GM19468 (cell line): ENCODE results near the gene CDK1.

Source experiments
- ATAC-seq: cut with Tn5 transposase; IDR thresholded peaks from one replicate; pipeline ENCODE4 v1.9.1; 2021; ENCODE audit warnings: mild to moderate bottlenecking, moderate library complexity, moderate number of reproducible peaks; ENCODE audit not compliant: unreplicated experiment; ENCODE audit errors: extremely low read depth

Gene CDK1

DNA sequence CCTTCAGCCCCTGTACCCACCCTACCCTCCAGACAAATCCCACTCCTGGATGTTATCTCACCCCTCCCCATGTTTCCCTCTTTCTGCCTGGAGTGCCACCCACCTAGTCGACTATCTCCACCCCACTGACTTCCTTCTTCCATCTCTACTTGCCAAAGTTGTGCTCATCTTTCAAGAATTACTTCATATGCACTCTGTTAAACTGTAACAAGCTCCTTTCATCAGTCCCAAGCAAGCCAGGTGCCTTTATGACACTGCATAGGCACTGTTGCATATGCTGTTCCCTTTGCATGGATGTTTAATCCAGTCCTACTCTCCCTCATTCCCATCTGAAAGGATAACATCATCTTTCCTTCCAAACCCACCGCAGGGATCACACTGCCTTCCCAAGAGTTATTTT is 8.9 kb upstream of the CDK1 start:
- ATAC-seq = no peak

- no peak for ATAC-seq
Measured at GRCh38 chr10:60777696-60778213, 523 bp upstream of the CDK1 start.

DNA sequence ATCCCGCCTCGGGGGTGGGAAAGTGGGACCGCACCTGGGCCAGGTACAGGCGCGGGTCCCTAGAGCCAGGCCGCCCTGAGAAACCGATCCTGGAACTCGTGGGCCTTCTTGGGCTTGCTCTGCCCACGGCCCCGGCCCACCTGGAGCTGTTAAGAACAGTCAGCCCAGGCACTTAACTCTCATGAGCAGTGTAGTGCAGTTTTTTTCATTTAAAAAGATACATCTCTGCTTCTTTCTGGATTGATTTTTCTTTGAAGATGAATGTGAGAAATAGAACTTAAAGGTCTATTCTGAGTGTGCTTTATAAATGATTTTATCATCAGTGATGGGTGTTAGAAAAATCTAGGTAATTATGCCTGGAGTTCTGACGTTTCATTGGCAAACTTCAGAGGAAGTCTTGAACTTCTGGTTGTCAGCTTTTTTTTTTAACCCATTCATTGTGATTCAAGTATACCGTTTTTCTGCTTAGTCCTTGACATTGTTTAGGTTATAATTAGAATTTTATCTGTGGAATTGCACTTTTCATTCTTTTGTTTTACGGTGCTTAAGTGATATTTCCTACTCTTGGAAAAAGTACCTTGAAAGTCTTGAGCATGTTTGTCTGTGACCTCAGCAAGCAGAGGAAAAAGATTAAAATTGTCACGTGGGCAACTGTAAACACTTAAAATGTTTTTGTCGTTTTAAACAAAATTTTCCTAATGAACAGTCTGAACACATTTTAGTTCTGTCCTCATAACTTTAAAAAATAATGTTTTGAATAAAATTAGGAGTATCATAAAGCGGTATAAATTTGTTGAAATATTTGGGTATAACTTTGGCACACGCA is 906 bp downstream of the CDK1 start:
- ATAC-seq = no peak

DNA sequence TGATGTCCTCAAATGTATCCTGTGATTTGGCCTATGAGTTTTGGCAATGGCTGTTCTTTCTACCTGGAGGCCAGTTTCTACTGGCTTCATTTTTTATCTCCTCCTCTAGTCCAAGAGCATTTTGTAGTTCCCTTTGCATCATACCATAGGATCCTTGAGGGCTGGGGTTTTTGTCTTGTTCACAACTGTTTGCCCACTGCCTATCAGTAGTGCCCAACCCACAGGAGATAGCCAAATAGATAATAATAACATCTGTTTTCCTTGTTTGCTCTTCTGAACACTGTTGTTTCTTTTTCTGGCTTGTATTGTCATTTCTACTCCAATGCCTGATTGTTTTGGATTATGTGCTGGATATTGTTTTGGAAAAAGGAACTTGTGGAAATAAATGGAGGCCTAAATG is 3.4 kb downstream of the CDK1 start:
- ATAC-seq = no peak

GRCh38 chr10:60784641-60785040 is 6.4 kb downstream of the CDK1 start:
- no peak for ATAC-seq

GRCh38 chr10:60788544-60788943 is 10.3 kb downstream of the CDK1 start:
- no peak for ATAC-seq

- no peak for ATAC-seq
Measured at GRCh38 chr10:60789340-60789739, 11.1 kb downstream of the CDK1 start.

DNA sequence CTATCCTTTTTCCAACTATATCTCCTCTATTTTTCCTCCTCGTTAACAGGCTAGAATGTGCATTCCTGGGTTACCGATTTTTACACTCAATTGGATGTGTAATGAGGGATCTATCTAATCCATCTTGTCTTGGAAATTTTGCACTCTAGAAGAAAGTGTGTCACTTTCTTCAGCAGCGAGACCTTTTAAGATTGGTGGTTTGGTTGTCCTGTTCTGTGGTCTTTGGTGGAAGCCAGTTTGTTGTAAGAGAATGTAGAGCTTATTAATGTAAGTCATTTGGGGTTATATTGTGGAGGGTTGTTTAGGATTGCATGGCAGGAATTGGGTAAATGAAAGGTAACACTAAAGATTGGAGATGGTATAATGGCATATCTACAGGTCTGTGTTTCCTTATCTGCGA is 16.7 kb downstream of the CDK1 start:
- ATAC-seq = no peak

DNA sequence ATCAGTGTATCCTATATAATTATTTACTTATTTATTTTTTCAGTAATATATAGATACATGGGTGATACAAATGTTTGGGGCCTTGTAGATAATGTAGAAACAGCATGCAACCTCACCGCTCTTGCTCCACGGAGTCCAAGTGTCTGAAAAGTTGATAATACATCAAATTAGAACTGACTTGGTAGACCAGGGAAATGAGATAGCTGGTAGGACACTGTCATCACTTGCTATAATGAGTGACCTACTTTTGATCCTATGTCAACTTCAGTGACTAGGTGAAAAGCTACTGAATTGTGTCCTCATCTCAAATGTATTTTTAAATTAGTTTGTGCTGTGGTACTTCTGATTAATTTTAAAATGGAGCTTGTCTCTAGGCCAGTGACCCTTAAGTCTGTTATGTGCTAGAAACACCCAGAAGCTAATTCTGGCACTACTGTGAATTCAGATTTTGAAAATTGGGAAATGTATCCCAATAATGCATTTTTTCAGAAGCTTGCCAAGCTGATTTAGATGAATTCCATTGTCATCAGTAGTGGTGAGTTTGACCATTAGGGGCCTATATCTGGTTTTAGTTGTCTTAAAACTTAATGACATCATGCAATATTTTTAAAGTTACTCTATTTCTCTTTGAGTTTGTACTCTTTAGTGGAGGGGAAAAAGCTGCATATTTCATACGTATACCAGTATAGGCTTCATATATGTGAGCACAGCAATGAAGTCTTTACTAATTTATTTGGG is 17.4 kb downstream of the CDK1 start:
- ATAC-seq = no peak

- ATAC-seq = no peak
Measured at GRCh38 chr10:60796481-60796880, 18.2 kb downstream of the CDK1 start.

GRCh38 chr10:60797200-60797599 is 18.9 kb downstream of the CDK1 start:
- no peak for ATAC-seq

GRCh38 chr10:60798031-60798430 is 19.8 kb downstream of the CDK1 start:
- ATAC-seq = no peak

DNA sequence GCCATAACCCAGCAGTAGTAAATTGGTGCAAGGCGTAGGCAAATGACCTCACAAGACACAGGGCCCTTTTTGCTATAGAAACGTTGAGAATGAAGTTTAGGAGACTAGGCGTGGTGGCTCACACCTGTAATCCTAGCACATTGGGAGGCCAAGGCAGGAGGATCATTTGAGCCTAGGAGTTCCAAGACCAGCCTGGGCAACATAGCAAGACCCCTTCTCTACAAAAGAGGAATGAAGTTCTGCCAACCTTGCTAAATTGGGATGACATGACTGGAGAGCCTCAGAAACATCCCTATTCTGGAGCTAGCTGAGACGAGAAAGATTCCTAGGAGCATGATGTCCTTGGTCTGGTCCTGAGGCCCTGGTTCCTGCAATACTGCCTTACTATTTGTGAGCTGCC is 20.6 kb downstream of the CDK1 start:
- no peak for ATAC-seq

DNA sequence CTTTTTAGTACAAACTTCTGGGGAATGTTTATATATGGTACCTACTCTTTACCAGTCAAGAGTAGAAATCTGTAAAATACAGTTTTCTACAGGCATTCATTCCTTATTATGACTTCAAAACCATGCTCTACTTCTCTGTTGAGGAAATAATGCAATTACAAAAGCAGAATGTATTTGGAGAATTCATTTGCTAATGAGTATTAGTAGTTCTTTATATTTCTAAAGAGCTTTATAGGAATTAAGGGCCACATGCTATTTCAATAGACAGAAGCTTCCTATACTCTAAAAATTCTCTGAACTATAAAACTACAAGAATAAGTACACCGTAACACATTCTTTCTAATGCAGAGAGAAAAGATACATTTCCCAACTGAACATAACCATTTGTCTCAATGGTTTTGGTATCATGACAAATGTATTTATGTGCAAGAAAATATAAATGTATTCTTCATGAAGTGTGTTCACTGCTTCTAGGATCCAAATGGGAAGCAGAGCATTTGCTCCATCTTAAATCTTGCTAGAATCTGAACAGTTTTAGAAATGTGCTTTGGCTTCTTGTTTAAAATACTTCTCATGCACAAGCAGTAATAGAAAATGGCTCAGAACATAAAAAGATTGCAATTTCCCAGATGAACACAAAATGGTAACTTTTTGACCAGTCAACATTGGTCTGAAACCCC is 21.8 kb downstream of the CDK1 start:
- ATAC-seq = no peak

DNA sequence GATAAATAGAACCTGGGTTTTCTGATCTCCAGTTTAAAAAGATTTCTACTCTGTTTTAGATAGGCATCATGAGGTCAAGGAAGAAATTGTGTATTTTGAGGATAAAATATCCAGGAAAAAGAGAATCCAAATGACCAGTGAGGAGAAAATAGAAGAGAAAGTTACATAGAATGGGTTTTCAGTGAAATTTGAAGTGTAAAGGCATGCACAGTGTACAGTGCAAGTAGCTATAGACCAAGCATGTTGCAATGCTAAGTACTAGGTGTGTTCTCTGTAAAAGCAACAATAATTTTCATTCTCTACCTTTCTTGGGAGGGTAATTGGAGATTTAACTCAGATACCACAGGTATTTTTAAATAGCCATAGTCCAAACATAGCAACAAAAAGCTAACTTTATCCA is 22.6 kb downstream of the CDK1 start:
- no peak for ATAC-seq

GRCh38 chr10:60801522-60801921 is 23.2 kb downstream of the CDK1 start:
- ATAC-seq = no peak

GRCh38 chr10:60803433-60803832 is 25.2 kb downstream of the CDK1 start:
- no peak for ATAC-seq

DNA sequence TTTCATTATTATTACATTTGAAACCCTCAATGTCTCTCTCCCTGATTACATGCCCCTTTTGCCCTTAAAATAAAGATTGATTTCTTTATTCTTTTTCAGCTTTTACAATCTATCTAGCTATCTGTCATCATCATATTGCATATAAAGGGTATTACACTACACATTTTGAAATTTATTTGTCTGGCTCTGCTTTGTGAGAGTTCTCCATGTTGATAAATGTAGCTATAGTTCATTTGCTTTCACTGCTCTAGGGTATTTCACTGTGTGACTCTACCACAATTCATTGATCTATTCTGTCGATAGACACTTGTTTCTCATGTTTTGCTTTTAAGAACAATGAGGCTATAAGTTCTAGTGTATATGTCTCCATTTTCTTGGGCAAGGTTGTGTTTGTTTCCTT is 25.6 kb downstream of the CDK1 start:
- no peak for ATAC-seq

- ATAC-seq = no peak
Measured at GRCh38 chr10:60806921-60807320, 28.6 kb downstream of the CDK1 start.

DNA sequence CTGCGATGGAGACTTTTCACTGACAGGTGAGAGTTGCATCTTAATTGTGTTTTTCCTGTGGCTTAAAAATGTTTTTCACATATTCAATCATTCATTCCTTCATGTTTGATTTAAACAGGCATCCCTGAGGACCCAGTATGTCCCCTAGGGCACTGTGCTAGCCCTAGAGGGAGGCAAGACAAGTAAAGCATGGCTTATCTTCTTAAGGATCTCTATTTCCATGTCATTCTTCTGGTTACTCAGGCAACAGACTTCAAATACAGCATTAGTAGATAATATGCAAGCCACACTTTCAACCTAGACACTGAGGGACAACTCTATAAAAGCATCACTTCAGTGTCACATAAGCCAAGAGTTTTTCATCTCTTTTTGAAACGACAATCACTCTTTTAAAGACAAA is 29.2 kb downstream of the CDK1 start:
- ATAC-seq = no peak

GRCh38 chr10:60808036-60808435 is 29.8 kb downstream of the CDK1 start:
- no peak for ATAC-seq
